Iris pigment epithelial cell (primary cell): Measurements from ENCODE around the gene FANCG.
A peak's percentile ranks its signal among the peaks of the same experiment; 100 is the strongest.

ENCODE experiments used
- DNase-seq: peaks from one replicate; pipeline ENCODE4 v3.0.0-alpha.2; 2011; ENCODE audit warnings: low read depth

Gene FANCG

DNA sequence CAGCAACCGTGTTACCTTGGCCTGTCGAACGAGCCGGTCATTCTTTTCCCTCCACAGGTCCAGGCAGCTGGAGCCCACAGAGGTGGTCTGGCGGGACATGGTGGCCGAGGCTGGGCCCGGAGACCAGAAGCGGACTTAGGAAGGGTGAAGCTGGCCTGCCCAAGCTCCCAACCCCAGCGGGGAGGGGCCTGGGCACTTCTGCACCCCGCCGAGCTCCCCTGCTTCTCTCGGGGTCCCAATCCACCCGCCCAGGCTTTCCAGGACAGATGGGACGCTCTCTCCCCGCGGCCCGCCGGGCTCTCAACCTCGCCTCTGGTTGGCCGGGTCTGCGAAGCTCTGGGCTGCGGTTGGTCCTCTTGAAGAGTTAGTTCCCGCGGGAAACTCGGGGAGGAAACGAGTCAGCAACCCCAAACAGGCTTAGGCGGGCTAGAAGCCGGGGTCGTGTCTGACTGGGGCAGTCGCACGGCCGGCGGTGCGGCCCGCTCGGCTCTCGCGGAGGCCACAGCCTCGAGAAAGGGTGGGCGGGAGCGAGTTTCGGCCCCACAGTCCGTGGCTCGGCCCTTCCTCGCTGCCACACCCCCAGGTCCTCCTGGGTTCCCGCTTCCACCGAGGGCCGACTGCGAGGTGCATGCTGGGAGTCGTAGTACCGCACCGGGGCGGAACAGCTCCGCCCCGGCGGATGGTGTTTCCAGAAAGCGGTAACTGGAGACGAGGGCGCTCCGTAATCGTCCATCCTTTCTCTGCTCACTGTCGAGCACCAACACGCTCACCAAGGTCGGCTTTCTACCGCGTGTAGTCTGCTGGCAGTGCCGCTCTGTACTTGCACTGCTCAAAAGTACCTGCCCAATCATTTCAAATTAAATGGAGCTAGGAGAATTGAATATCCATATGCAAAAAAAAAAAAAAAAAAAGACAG, at the start of gene FANCG:
FANCG (minus strand) TSS at position 517 of the 916 bp plus-strand sequence; CDS start at position 99, 418 bp downstream.
- DNase-seq = peak; percentile 95

DNA sequence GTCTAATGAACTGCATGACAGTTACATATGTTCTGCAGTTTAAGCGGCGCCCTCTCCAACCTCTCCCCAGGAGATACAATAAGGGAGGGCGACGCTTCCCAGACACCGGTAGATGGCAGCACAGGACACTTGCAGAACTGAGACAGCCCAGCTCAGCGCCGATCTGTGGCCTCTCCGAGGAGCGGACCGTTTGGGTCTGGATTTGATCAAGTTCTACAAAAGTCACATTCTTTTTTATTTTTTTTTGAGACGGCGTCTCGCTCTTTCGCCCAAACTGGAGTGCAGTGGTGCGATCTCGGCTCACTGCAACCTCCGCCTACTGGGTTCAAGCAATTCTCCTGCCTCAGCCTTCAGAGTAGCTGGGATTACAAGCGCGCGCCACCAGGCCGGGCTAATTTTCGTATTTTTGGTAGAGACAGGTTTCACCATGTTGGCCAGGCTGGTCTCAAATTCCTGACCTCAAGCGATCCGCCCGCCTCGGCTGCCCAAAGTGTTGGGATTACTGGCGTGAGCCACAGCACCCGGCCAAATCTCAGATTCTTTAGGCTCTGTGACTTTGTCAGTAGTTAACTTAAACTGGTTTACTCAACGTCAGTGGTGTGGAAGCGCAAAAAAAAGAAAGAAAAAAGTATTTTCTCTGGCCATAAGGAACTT, 37.3 kb upstream of the FANCG start:
- DNase-seq = peak; percentile 94

DNA sequence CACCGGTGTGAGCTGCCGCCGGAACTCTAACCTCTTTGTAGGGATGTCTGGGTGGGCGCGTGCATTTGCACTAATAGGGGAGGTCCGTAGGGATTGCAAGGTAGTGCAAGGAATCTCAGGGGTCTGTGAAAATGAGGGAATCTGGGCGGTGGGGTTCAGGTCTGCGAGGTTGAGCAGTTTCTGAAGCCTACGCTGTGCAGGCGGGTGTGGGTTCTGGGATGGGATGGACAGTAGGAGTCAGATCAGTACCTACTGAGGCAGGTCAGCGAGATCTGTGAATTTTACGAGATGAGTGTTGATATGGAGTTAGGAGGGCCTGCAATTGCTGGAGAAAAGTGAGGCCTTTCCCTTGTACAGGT, 36.8 kb upstream of the FANCG start:
- DNase-seq = no peak

DNA sequence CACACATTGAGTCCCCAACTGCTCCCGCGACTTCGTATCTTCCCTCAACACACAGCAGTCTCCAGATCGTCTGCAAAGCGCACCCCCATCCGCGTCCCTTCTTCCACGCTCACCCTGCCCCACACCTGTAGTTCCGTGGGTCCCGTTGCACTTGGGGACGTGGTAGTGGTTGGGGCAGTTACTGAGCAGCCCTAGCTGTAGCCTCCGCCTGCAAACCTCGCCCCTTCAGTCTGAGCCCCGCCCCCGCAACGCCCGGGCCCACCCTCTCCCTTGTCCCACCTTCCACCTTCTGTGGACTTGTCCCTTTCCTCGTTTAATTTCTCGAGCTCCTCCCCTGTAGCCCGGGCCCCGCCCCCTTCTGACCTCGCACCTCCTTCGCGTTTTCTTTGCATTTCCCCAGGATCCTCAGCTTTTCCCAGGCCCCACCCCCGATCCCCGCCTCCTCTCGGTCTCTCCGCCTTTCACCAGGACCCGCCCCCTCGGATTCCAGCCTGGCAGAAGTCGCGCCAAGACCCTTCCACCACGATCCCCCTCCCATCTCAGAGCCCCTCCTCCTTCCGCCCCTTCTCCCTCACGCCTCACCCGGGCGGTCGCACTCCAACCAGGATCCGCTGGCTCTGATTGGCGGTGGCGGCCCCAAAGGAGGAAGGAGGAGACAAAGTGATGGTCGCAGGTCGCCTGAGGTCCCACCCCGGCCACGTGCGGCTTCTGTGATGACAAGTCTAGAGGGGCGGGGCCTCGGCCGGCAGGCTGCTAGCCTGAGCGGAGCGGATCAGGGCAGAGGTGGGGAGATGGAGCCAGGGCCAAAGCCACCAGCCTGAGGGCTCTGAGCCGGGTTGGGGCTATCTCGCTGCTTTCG, 36.2 kb upstream of the FANCG start, which contains the start of gene ATOSB:
ATOSB (minus strand) TSS at position 183 of the 859 bp plus-strand sequence. CDS start 7,588 bp downstream, outside the sequence.
- peak; percentile 97 for DNase-seq

DNA sequence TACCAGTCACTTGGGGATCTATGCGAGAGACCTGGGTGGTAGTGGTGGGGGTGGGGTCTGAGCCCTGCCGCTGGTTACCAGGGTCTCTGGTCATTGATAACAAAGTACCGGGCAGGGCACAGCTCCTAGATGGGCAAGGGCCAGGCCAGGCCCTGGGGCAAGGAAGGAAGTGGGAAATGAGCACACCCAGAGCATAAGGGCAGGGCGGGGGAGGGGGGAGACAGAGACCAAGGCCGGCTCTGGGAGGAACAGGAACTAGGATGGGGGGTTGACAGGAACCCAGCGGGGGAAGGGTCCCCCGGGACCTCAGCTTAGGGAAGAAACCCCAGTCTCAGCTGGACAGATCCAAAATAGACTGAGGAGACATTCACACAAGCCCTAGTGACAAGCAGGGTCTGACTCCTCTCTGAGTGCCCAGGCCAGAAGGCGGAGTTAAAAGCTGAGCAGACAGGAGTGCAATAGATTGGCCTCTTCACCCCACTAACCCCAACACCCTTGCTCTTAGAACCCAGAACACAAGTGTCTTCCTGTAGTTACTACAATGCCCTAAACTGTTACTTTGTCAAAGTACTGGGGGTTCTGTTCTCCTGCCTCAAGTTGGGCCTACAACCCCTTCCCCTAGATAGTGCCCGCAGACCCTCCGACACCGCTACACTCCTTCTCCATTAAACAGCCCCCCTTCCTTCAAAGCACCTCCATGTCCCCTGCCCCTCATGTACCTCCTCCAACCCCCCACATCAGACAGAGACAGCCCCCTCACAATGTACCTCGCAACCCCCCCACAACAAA, 35.3 kb upstream of the FANCG start:
- peak; percentile 51 for DNase-seq

DNA sequence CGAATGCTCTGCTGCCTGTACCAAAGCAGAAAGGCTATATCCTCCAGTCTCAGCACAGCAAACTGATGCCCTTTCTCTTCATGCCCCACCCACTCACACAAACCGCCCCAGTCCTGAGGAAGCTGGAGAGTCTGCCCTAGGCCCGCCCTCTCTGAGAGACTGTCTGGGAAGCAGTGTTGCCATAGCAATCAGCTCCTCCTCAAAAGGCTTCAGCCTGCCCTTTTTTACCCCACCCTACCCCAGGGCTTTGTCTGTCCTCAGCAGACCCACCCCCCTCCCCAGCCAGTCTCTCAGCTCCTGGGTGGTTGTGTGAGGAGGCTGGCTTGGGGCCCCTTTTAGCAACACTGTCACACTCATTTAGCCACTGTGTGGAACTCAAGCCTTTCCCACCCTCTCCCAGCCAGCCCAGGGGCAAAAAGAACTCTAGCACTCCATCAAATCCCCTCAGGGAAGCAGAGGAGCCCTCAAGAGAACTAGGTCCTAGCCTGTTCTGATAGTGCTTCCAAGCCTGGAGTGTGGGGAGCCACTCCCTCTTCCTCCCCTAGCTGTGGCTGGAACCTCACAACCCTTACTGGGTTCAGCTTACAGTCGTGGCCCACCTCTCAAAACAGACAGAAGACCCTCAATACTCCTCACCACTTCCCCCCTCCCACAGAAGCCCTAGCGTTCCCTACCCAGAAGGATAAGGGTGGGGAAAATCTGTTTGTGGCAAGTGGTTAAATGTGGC, 34.5 kb upstream of the FANCG start:
- DNase-seq = peak; percentile 99

DNA sequence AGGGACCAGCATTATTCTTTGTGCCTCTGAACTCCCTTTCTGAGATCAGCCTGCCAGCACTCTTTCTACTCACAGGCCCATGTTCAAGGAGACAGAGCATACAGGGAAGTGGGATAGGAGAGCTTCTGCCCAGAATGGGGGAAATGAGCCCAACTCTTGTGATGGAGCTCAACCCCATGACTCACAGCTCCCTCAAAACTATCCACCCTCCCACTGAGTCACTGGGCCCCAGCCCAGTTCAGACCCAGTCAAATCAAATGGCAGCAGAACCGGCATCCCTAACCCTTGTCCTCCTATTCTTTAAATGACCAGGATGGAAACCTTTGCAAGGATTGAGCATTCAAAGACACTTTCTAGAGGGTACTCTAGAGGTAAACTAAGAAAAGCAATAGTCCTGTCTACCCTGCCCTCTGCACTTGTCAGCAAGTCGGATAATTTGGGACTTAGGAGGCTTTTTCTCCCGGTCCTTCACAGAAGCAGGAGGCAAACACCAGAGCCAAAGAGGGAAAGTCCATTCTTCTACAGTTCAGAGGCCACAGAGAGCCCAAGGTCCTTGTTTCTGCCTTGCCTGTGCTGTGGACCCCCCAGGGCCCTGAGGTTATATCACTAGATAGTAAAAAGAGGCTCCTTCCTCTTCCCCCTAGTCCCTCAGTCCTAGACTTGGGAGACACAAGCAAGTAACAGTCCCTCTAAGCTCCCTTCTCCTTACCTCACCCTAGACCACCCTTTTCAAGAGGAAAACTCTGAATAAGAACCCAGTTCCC, 32.7 kb upstream of the FANCG start:
- peak; percentile 75 for DNase-seq

DNA sequence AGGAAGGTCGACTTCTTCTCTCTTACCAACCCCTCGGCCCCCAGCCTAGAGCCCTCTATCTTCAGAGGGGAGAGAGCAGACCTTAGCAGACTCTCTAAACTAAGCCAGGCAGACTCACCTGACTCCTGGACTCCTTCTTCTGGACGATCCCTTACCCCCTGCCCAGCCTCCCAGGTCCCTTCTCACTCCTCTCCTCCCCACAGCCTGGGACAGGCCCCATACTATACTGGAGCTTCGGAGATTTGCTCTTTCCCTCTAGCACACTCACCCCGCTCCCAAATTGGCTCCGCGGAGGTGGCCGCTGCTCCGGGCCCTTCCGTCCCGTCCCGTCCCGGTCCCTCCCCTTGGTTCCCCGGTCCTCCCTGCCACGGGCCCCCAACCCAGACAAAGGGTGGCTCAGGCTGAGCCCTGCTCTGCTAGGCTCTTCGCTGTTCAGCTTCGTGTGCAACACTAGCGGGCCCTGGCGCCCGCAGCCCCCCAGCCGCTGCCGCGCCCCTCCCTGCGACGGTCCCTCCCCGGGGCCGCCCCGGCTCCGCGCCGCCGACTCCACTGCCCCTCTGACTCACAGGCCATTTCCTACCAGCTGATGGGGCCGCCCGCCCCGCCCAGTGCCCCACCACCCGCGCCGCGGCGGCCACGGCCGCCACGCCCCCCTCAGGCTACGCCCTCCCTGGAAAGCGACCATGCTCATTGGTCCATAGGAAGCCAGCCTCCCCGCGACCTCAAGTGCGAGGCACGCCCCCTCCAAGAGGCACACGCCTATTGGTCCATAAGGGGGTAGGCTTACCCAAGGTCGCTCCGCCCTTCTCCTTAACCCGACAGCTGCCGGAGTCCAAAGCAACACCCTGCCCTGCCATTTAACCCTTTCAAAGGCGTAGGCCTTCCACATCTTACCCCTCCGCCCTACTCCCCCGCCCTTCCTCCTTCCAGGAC, 31.5 kb upstream of the FANCG start:
- DNase-seq = peak; percentile 99

DNA sequence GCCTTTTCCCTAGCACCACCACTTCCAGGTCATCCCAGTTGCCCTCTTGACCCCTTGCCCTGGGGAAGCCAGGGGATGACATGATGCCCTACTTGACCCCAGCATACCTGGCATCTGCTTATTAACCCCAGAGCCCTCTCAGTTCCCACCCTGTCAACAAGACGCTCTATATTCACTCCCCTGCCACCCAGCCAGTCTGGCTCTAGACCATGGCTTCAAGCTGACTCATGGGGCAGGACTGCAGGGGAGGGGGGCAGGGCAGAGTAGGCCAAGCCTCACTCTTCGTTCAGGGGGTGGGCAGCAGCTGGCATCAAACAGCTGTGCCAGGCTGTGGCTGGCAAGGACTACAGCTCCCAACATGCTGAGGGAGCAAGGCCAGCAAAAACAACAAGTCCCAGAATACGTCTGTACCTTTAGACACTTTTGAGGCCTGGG, 30.6 kb upstream of the FANCG start:
- DNase-seq = peak; percentile 70

DNA sequence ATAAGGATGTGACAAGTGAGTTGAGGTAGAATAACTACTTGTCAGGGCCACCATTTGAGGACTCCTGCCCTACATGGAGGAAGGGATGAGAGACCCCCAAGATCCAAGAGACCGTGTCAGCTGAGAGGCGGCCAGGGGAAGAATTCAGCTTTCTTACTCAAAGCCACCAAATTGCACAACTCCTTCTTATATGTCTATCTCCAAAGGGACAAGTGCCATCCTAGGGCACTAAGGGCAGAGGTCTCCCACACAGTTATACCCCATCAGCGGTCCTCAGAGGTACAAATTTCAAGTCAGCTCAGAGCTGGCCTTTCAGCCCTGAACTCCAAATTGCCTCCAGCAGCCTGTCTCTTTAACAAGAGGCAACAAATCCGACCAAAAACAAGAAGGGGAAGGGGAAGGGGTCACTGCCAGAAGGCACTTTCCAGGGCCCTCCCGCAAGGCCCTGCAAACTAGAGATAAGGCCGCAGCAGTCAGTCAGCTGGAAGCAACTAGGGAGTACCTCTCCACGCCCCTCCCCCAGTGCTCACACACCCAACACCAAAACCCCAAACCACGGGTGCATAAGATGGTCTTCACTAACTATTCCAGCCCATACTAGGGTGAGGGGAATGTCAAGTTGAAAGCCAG, 29.3 kb upstream of the FANCG start:
- no peak for DNase-seq

DNA sequence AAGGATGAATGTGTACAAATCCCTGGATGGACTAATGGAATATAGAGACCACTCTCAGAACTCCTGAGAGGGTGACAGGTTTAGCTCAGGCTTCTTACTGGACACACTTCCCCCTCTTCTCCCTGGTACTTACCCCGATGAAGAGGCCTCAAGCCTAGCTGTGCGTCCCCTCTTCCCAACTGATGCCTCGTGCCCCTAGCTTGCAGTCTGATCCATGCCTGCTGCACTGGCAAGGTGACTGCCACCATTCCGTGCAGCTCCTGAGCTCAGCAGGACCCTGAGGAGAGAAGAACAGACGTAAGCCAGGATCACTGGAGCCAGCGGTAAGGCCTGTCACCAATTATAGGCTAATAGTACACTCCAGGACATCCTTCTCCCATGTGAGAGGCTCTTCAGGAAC, 28.7 kb upstream of the FANCG start:
- no peak for DNase-seq

DNA sequence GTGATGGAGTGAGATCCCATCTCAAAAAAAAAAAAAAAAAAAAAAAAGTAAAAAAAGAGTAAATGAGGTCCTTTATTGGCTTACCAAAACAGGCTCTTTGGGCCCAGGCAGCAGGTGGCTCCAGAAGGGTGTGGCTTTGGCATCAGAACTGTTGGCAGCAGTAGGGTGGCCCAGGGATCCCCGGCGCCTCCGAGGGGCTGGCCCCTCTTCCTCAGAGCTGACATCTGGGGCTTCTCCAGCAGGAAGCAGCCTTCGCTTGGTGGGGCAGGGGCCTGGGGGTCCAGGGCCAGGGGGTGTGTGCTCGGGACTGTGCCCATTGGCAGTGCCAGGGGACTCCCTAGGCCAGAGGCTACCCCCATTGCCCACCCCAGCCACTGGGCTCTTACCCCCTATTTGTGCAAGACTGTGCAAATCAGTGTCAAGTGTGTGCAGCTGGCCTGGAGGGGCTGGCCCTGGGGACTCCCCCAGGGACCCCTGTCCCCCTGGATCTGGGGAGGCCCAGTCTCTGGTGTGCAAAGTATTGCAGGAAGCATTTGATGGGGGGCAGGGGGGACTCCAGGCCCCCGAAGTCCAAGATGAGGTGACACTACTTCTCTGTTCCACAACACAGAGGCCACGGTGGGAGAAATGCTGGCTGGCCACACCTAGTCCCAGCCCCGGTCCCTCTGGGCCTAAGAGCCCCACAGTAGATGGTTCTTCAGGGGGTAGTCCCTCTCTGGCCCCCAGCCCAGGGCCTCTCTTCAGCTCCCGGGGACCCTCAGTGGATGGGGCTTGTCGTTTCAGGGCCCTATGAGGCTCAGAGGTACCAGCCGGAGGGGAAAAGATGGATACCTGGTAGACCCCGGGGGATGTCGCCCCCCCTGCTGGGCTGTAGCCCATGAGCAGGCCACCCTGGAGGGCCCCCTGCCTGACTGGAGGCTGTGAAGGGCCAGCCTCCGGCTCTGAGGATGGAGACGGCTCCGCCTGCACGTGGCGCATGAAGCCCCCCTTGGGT, 27.9 kb upstream of the FANCG start:
- no peak for DNase-seq

DNA sequence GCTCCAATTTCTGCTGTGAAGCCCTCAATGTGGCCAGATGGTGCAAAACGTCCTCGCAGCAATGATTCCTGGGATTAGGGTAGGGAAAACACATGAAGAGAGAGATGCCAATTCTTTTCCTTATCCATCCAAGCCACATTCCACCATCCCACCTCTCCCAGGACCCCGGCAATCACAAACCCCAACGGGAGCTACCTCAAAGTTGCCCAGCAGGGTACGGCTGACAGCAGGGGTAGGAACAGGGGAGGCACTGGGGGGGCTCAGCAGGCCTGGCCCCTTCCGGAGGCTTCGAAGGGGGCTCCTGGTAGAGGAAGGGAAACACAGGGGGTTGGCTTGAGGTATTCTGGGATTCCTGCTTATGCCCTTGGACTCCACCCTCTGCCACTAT, 26.6 kb upstream of the FANCG start:
- DNase-seq = no peak

DNA sequence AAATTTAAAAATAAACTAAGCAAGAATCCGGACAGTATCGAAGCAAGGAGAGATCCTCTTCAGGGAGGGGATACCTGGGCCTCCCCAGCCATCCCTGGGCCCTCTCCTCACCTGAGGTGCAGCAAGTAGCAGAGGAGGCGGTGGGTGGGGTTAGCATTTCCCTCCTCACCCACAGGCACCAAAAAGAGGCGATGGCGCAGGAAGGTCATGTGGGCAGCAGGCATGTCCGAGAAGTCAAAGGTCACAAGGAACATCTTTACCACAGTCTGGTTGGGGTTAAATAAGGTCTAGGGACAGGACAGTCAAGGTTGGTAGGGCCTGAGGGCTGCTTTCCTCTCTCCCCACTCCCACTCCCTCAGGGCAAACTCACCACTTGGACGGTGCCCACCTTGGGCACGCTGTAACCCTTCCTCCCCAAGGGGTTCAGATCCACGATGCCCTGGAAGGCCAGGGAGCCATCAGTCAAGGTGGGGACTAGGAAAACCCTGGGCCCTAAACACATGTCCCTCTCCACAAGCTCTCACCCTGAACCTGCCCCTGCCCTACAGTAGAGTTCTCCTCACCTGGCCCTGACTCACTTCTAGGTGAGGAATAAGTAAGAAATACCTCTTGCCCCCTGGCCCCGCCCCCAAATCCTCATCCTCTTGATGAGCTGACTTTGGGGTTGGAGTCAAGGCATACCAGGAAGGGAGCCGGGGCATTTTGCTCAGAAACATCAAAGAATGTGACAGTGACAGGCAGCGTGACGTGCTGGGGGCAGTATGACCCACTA, 26.0 kb upstream of the FANCG start:
- no peak for DNase-seq

DNA sequence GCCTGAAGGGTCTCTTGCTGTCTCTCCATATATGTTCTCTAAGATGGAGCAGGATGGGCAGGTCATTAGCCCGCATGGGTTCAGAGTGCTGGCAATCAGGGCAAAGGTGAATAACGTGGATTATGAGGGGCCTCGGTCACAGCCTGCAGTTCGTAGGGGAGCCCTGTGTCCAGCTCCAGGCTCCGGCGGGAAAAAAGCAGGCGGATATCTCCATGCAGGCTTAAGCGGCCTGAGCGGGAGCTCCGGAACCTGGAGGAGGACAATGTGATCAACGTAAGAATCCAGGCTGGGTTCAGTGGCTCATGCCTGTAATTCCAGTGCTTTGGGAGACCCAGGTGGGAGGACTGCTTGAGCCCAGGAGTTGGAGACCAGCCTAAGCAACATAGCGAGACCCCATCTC, 25.4 kb upstream of the FANCG start:
- DNase-seq = no peak

DNA sequence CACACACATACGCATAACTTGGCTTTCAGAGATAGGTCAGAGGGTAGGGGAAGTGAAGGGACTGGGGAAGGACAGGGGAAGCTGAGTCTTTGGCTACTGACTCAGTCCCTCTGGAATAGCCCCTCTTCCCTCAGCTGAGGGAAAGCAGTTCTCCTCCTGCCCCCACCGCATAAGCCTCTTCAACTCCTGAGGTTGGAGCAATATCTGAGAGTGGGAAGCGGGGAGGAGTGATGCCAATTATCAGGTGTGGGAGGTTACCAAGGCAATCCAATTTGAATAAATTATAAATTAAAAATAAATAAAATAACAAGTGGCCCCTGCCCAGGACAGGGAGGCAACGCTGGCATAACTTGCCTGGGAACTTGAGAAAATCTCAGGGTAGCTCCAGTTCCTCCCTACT, 24.8 kb upstream of the FANCG start:
- no peak for DNase-seq
